Ovary (tissue), 10 donors: Measurements from ENCODE around the gene PDHA1. TPM values are rescaled to one million over a fixed set of nuclear protein-coding genes. Genes with fewer than 3 reads are reported as not detected.

Experiments used
- DNase-seq, 5 donors: peaks; one replicate each; pipeline ENCODE4 v3.0.0-alpha.2; 2019 to 2020
- H3K27ac ChIP-seq, 2 donors: fragments of 200-600 bp; one replicate each; pipeline versions ENCODE4 v1.5.1 to v1.8.0; 2019 to 2022
- H3K27me3 ChIP-seq: fragments of 200-600 bp; one replicate; pipeline ENCODE4 v1.8.0; 2022
- H3K36me3 ChIP-seq: fragments of 200-600 bp; sonication (generic); one replicate; pipeline ENCODE4 v1.5.1; 2019
- H3K4me1 ChIP-seq: one replicate; pipeline ENCODE4 v1.8.1; 2013; ENCODE audit warnings: mild to moderate bottlenecking, moderate library complexity; ENCODE audit not compliant: insufficient read depth
- H3K4me3 ChIP-seq: fragments of 200-600 bp; sonication (generic); one replicate; pipeline ENCODE4 v1.5.1; 2017
- H3K9me3 ChIP-seq, 2 donors: fragments of 200-600 bp in 1 of 2; sonication (generic) in 1 of 2; one replicate each; pipeline versions ENCODE4 v1.5.1 to v1.8.1; 2013 to 2019; ENCODE audit warnings: mild to moderate bottlenecking in 1 of 2, moderate library complexity in 1 of 2
- CTCF ChIP-seq, 3 donors: fragments of 450-650 bp in 2 of 3; fragments of 200-600 bp in 1 of 3; IDR thresholded peaks; one replicate each; pipeline versions ENCODE4 v1.5.1 to v1.8.0; 2016 to 2022; ENCODE audit warnings: antibody characterized with exemption in 3 of 3, mild to moderate bottlenecking in 1 of 3
- EP300 ChIP-seq: sonication (generic); formaldehyde crosslinking; IDR thresholded peaks from one replicate; pipeline ENCODE4 v1.6.1; 2017; ENCODE audit warnings: antibody characterized with exemption
- POLR2A ChIP-seq: fragments of 450-650 bp; IDR thresholded peaks from one replicate; pipeline ENCODE4 v1.6.1; 2017; ENCODE audit warnings: antibody characterized with exemption, mild to moderate bottlenecking, moderate library complexity
- WGBS, 3 donors: extraction: QIAGEN DNeasy Blood & Tissue Kit in 1 of 3; methylation state at CpG; one replicate each; pipeline versions ENCODE4 v1.1.5 to v1.1.7; 2013 to 2017; 5-methylcytosine and 5-hydroxymethylcytosine counted together
- intact Hi-C, 4 donors: fragments of 100-400 bp; cut with DNase I; formaldehyde crosslinking; loops; one replicate each; pipeline versions ENCODE4 v1.11.0 to v1.15.1; 2022 to 2023
- long read RNA-seq, 3 donors: library from polyadenylated mRNA in 2 of 3; unstranded in 2 of 3; transcript quantifications; one replicate each; pipeline ENCODE4 v2.0.0 and lab custom pipeline, GENCODE V29; 2021 to 2026
- polyA plus RNA-seq, 2 donors: library from polyadenylated mRNA; stranded (reverse); fragments of 200-250 nt in 1 of 2; fragments of 350-450 nt in 1 of 2; fragmentation: Illumina TruSeq in 1 of 2; extraction: RNeasy Lipid Tissue Mini Kit (QIAGEN cat#74804) in 1 of 2; gene quantifications; one replicate each; pipeline ENCODE4 v1.2.3, GENCODE V29; 2013 to 2014
- total RNA-seq, 7 donors: library from RNA; depleted of rRNA in 2 of 7; stranded (reverse); fragments of >200 nt in 2 of 7; fragmentation: NEBNext Ultra II Directional in 3 of 7; extraction: Animal tissue kit (Norgen Biotek cat#: 25700) in 3 of 7; gene quantifications; one replicate each; pipeline versions ENCODE4 v1.1.0 to v1.2.4, GENCODE V29; 2016 to 2023
- donor health status: DM: no; HTN: no; CAD: no; lungs with moderate emphysema.
- donor health status: DM: no; HTN: no; CAD: no.
- donor health status: Bipolar disorder and iron deficiency.
- donor health status: DM: yes; HTN: yes; CAD: no.
- donor health status: DM: no; HTN: no; CAD: no.
- donor health status: DM: yes; HTN: yes; CAD: no.

Gene PDHA1
- 100 to 1,000 TPM in 2 of 7 donors, 10 to 100 TPM in 5; 24.3 to 120 (median 91.1) TPM for total RNA-seq
- polyA plus RNA-seq, result 100 to 1,000 TPM in 1 of 2 donors, 10 to 100 TPM in 1; 63.5 to 141 TPM
- long read RNA-seq, donor 1, transcript PDHA1-212 (10 exons, 3,277 nt), result minor isoform, 6 of 266 reads
- long read RNA-seq, donor 1, transcript PDHA1-206 (11 exons, 3,310 nt), result major isoform, 221 of 266 reads
- long read RNA-seq, donor 1, partial matches to known transcripts, result 16 of 266 reads
- long read RNA-seq, donor 1, other reads (novel, unspliced or antisense), result 15 of 266 reads
- long read RNA-seq, donor 2, transcript PDHA1-206 (11 exons, 3,310 nt), result major isoform, 38 of 163 reads
- long read RNA-seq, donor 2, transcript PDHA1-210 (4 exons, 437 nt), result minor isoform, 9 of 163 reads
- long read RNA-seq, donor 2, transcript PDHA1-202 (4 exons, 709 nt), result minor isoform, 6 of 163 reads
- long read RNA-seq, donor 2, partial matches to known transcripts, result 100 of 163 reads
- long read RNA-seq, donor 2, other reads (novel, unspliced or antisense), result 0 of 163 reads
- long read RNA-seq, donor 3, transcript PDHA1-206 (11 exons, 3,310 nt), result major isoform, 99 of 146 reads
- long read RNA-seq, donor 3, partial matches to known transcripts, result 38 of 146 reads
- long read RNA-seq, donor 3, other reads (novel, unspliced or antisense), result 6 of 146 reads

- Histone ChIP-seq H3K4me3 (peak within 1 kb of the TSS; percentile 86), H3K27me3 (no peaks in the 10 kb centered on the region), H3K27ac (peak within 1 kb of the TSS; percentile 62 to 78), H3K36me3 (no peaks in the 10 kb centered on the region), H3K9me3 (no peaks in the 10 kb centered on the region), H3K4me1 (no peaks in the 10 kb centered on the region)
- WGBS, 3 donors, result 25 to 40% (median 26%) methylated on average over 66 to 81 of the region's 81 CpGs
- peak; percentile 53 for TF ChIP-seq POLR2A
- TF ChIP-seq EP300, result no peak
- peak; percentile 91 to 94 (median 93) for DNase-seq
- intact Hi-C loops, result no loop called here
Measured at GRCh38 chrX:19343535-19344408, at the start of gene PDHA1. TSS of gene PDHA1 (plus strand) at chrX:19343927. CDS start at chrX:19344038, 111 bp downstream.

GRCh38 chrX:19303256-19303880, 40.4 kb upstream of the PDHA1 start:
- 35 to 44% (median 35%) methylated on average over 10 of the region's 10 CpGs for WGBS, 3 donors
- DNase-seq, result peak in 1 of 5 donors; percentile 32
- H3K9me3 ChIP-seq, result peaks cover 0 to 2% of the 10 kb centered on the region in 2 donors
- H3K27ac ChIP-seq, result no peak overlapping the region
- no peaks in the 10 kb centered on the region for H3K36me3 ChIP-seq
- H3K27me3 ChIP-seq, result no peaks in the 10 kb centered on the region
- intact Hi-C loops, result no loop called here
- no peaks in the 10 kb centered on the region for H3K4me1 ChIP-seq
- no peak overlapping the region for H3K4me3 ChIP-seq
- TF ChIP-seq POLR2A (no peak), EP300 (no peak), CTCF (IDR thresholded peaks at IDR 0.05) (no peak)

GRCh38 chrX:19326567-19326966, 17.2 kb upstream of the PDHA1 start:
- Histone ChIP-seq H3K27ac (no peak overlapping the region), H3K9me3 (no peaks in the 10 kb centered on the region), H3K27me3 (no peaks in the 10 kb centered on the region), H3K4me1 (no peaks in the 10 kb centered on the region), H3K4me3 (no peak overlapping the region), H3K36me3 (no peaks in the 10 kb centered on the region)
- WGBS, 3 donors, result 58 to 75% (median 72%) methylated on average over 2 of the region's 2 CpGs
- no peak for DNase-seq
- intact Hi-C loops, result no loop called here
- TF ChIP-seq CTCF (IDR thresholded peaks at IDR 0.05), result no peak
- no peak for TF ChIP-seq POLR2A
- TF ChIP-seq EP300, result no peak

GRCh38 chrX:19331831-19332230, 11.9 kb upstream of the PDHA1 start:
- no peaks in the 10 kb centered on the region for H3K4me1 ChIP-seq
- 86 to 89% (median 88%) methylated on average over 10 of the region's 10 CpGs for WGBS, 3 donors
- TF ChIP-seq CTCF (IDR thresholded peaks at IDR 0.05) (no peak), POLR2A (no peak), EP300 (no peak)
- H3K4me3 ChIP-seq, result no peak overlapping the region
- H3K9me3 ChIP-seq, result no peaks in the 10 kb centered on the region
- no peak for DNase-seq
- intact Hi-C loops, result loop anchor here in 3 of 4 donors (5.0 to 10.0 kb wide), 3 partner anchors 937 to 947 kb away; no protein-coding TSS in a partner anchor
- no peaks in the 10 kb centered on the region for H3K27me3 ChIP-seq
- H3K27ac ChIP-seq, result no peak overlapping the region
- H3K36me3 ChIP-seq, result no peaks in the 10 kb centered on the region
